Upper lobe of left lung (tissue), 6 donors: ENCODE data around the gene TBX20. TPM values are rescaled to one million over a fixed set of nuclear protein-coding genes. Genes with fewer than 3 reads are reported as not detected.

Source experiments
- ATAC-seq, 2 donors: fragments of 200-7000 bp; cut with Tn5 transposase; one replicate each; pipeline ENCODE4 v1.9.1; 2022; ENCODE audit warnings: mild to moderate bottlenecking in 2 of 2, moderate library complexity in 2 of 2; ENCODE audit not compliant: low FRiP score in 2 of 2
- DNase-seq, 2 donors: peaks; one replicate each; pipeline ENCODE4 v3.0.0-alpha.2; 2019 to 2020
- H3K27ac ChIP-seq, 4 donors: fragments of 200-600 bp; sonication (generic); one replicate each; pipeline ENCODE4 v1.5.1; 2016 to 2019
- H3K27me3 ChIP-seq, 4 donors: fragments of 200-600 bp; sonication (generic); one replicate each; pipeline ENCODE4 v1.5.1; 2017 to 2019
- H3K36me3 ChIP-seq, 4 donors: fragments of 200-600 bp; sonication (generic); one replicate each; pipeline ENCODE4 v1.5.1; 2016 to 2019
- H3K4me1 ChIP-seq, 4 donors: fragments of 200-600 bp; sonication (generic); one replicate each; pipeline ENCODE4 v1.5.1; 2018 to 2019
- H3K4me3 ChIP-seq, 4 donors: fragments of 200-600 bp; sonication (generic); one replicate each; pipeline ENCODE4 v1.5.1; 2017 to 2019; ENCODE audit warnings: mild to moderate bottlenecking in 2 of 4, moderate library complexity in 1 of 4
- H3K9me3 ChIP-seq, 4 donors: fragments of 200-600 bp; sonication (generic); one replicate each; pipeline ENCODE4 v1.5.1; 2018 to 2019
- EP300 ChIP-seq, 4 donors: sonication (generic); formaldehyde crosslinking; IDR thresholded peaks; one replicate each; pipeline ENCODE4 v1.5.1; 2017; ENCODE audit warnings: antibody characterized with exemption in 4 of 4, control low read depth in 2 of 4
- POLR2A ChIP-seq, 4 donors: fragments of 450-650 bp; IDR thresholded peaks; one replicate each; pipeline ENCODE4 v1.5.1; 2016 to 2017; ENCODE audit warnings: antibody characterized with exemption in 4 of 4, mild to moderate bottlenecking in 2 of 4
- POLR2AphosphoS5 ChIP-seq, 2 donors: sonication (generic); formaldehyde crosslinking; IDR thresholded peaks; one replicate each; pipeline ENCODE4 v1.5.1; 2017; ENCODE audit warnings: antibody characterized with exemption in 2 of 2
- WGBS, 2 donors: methylation state at CpG; one replicate each; pipeline ENCODE4 v1.1.5; 2017 to 2018; 5-methylcytosine and 5-hydroxymethylcytosine counted together
- total RNA-seq, 6 donors: library from RNA; depleted of rRNA in 4 of 6; stranded (reverse); fragments of >200 nt in 4 of 6; gene quantifications; one replicate each; pipeline versions ENCODE4 v1.1.0 to v1.2.1, GENCODE V29; 2016 to 2021
- TF ChIP-seq, protein P1 (sequence below), 6 experiments: fragments of 450-650 bp in 4 of 6; fragments of 200-600 bp in 2 of 6; sonication (generic) in 2 of 6; IDR thresholded peaks; one replicate each; pipeline ENCODE4 v1.5.1; 2016 to 2019; ENCODE audit warnings: antibody characterized with exemption in 6 of 6
- donor health status: DM: no; HTN: no; CAD: no; lungs with moderate emphysema.
- donor health status: DM: no; HTN: yes; CAD: no; lungs with severe emphysema.

Gene TBX20, protein sequence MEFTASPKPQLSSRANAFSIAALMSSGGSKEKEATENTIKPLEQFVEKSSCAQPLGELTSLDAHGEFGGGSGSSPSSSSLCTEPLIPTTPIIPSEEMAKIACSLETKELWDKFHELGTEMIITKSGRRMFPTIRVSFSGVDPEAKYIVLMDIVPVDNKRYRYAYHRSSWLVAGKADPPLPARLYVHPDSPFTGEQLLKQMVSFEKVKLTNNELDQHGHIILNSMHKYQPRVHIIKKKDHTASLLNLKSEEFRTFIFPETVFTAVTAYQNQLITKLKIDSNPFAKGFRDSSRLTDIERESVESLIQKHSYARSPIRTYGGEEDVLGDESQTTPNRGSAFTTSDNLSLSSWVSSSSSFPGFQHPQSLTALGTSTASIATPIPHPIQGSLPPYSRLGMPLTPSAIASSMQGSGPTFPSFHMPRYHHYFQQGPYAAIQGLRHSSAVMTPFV
- total RNA-seq: 1 to 10 TPM in 1 of 6 donors, under 1 TPM in 2, not detected in 3; 0.17 to 2.2 (median 0.61) TPM

DNA sequence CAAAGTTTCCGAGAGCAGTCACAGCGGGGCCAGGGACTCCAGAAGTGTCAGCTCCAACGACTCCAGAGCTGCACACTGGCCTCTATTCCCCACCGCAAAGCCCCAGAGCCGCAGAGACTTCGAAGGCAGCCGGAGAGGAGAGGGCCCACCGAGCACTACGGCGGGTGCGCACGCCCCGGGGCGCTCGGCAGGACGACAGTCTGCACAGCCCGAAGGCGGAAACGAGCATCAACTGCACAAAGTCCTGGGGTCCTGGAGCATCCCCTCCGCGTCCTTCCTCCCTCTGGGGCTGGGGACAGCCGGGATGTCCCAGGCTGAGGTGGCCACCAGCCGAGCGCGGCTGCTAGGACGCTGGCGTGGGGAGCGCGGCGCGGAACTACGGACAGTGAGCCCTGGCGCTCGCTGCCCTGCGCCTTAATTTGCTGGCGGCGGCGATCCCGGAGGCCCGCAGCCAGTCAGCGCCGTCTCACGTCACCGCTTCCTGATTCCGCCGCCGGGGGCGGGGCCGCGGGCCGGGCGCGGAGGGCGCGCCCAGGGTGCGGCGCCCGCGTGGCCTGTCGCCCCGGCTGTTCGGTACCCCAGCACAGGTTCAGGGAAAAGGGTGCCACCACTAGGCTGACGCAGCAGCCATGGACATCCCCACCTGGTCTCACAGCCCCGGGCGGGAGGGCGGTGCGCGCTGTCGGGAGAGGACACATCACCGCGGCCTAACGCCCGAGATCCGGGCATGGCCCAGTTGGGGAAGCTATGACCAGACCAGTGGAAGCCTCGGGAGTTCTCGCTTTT is at the start of gene TBX20:
Gene TBX20, minus strand, starts transcription at position 391 of the 786 bp plus-strand sequence. CDS start 480 bp downstream, outside the sequence.
- Histone ChIP-seq H3K27ac (no peak within 1 kb of the TSS), H3K36me3 (no peaks in the 10 kb centered on the region), H3K9me3 (peaks cover 0 to 11% (median 0%) of the 10 kb centered on the region in 4 donors), H3K4me3 (peak within 1 kb of the TSS in 3 of 4 donors; percentile 32 to 48 (median 44)), H3K4me1 (peaks cover 13 to 27% (median 20%) of the 10 kb centered on the region in 4 donors), H3K27me3 (peaks cover 0 to 84% (median 35%) of the 10 kb centered on the region in 4 donors)
- 3 to 7% methylated on average over 13 to 25 of the region's 76 CpGs for WGBS, 2 donors
- TF ChIP-seq POLR2A (IDR thresholded peaks at IDR 0.05) (no peak), EP300 (IDR thresholded peaks at IDR 0.05) (no peak), POLR2AphosphoS5 (IDR thresholded peaks at IDR 0.05) (no peak)
- TF ChIP-seq, protein P1, sequence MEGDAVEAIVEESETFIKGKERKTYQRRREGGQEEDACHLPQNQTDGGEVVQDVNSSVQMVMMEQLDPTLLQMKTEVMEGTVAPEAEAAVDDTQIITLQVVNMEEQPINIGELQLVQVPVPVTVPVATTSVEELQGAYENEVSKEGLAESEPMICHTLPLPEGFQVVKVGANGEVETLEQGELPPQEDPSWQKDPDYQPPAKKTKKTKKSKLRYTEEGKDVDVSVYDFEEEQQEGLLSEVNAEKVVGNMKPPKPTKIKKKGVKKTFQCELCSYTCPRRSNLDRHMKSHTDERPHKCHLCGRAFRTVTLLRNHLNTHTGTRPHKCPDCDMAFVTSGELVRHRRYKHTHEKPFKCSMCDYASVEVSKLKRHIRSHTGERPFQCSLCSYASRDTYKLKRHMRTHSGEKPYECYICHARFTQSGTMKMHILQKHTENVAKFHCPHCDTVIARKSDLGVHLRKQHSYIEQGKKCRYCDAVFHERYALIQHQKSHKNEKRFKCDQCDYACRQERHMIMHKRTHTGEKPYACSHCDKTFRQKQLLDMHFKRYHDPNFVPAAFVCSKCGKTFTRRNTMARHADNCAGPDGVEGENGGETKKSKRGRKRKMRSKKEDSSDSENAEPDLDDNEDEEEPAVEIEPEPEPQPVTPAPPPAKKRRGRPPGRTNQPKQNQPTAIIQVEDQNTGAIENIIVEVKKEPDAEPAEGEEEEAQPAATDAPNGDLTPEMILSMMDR (IDR thresholded peaks at IDR 0.05): no peak
- ATAC-seq (peak in 1 of 2 donors; percentile 90), DNase-seq (peak; percentile 30 to 89)

DNA sequence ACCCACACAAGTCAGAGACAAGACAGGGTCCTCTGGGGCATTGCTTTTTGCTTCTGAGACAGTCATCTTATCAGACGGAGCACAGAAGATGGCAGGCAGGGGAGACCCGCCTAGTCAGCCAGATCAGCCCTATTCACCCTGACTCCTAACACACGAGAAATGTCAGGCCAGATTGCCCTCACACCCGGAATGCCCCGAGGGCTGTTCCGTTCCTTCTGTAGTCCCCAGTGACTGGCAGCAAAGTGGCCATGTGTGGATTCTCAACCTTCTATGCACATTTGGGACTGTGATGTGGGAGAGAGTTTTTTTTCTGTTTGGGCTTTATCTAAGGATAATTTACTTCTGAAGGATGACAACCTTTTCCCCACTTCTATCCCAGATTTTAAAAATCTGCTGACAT is 35.5 kb upstream of the TBX20 start:
- no peaks in the 10 kb centered on the region for H3K36me3 ChIP-seq
- TF ChIP-seq EP300 (IDR thresholded peaks at IDR 0.05) (no peak), POLR2AphosphoS5 (IDR thresholded peaks at IDR 0.05) (no peak), POLR2A (IDR thresholded peaks at IDR 0.05) (no peak)
- TF ChIP-seq, protein P1 (IDR thresholded peaks at IDR 0.05): no peak

DNA sequence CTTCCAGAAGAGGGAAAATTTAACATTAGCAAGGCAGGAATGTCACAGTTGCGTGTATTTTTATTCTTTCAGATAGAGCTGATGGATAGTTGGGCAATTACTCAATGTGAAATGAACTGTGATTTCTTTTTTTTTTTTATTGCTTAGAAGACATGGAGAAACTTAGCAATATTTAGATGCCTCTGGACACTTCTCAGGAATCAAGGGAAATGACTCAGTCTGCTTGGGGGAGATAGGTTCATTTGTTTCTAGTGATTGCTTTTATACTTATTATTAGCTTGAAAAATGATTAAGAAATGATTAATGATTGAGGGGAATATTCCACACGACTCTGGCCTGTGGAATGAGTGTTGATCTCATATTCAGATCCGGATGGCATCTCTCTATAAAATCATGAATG is 33.1 kb upstream of the TBX20 start:
- DNase-seq (no peak), ATAC-seq (no peak)

More for the DNA sequence above, 35.5 kb upstream of the TBX20 start:
- H3K4me1 ChIP-seq: no peaks in the 10 kb centered on the region
- no peak overlapping the region for H3K4me3 ChIP-seq
- H3K27me3 ChIP-seq: no peaks in the 10 kb centered on the region
- peaks cover 0 to 7% (median 3%) of the 10 kb centered on the region in 4 donors for H3K9me3 ChIP-seq
- no peak overlapping the region for H3K27ac ChIP-seq
- no peak for ATAC-seq
- DNase-seq: no peak
- WGBS, 2 donors: 85 to 94% methylated on average over 6 of the region's 6 CpGs

DNA sequence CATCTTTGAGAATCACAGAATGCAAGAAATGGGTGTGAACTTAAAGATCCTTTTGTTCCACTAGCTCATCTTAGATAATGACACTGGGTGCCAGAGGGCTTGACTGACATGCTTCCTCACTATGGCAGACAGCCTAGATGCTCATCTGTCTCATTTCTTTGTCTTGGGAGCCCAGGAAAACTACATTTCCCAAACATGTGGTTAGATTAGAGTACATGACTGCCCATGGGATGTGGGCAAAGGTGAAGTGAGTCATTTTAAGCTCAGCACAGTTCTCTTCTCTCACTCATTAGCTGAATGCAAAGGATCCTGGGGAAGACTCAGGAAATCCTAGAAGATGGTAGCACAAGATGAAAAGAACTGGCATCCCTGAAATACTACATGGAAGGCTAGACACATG is 32.5 kb upstream of the TBX20 start:
- no peaks in the 10 kb centered on the region for H3K27me3 ChIP-seq
- no peaks in the 10 kb centered on the region for H3K36me3 ChIP-seq
- DNase-seq (no peak), ATAC-seq (no peak)
- H3K9me3 ChIP-seq: no peaks in the 10 kb centered on the region
- TF ChIP-seq, protein P1 (IDR thresholded peaks at IDR 0.05): no peak
- TF ChIP-seq POLR2A (IDR thresholded peaks at IDR 0.05) (no peak), EP300 (IDR thresholded peaks at IDR 0.05) (no peak), POLR2AphosphoS5 (IDR thresholded peaks at IDR 0.05) (no peak)
- H3K4me1 ChIP-seq: no peaks in the 10 kb centered on the region
- no peak overlapping the region for H3K27ac ChIP-seq
- H3K4me3 ChIP-seq: no peak overlapping the region

More for the DNA sequence above, 33.1 kb upstream of the TBX20 start:
- 71 to 82% methylated on average over 3 of the region's 3 CpGs for WGBS, 2 donors
- TF ChIP-seq, protein P1 (IDR thresholded peaks at IDR 0.05): no peak
- no peak for TF ChIP-seq POLR2AphosphoS5 (IDR thresholded peaks at IDR 0.05)
- no peak for TF ChIP-seq EP300 (IDR thresholded peaks at IDR 0.05)
- TF ChIP-seq POLR2A (IDR thresholded peaks at IDR 0.05): no peak
- H3K36me3 ChIP-seq: no peaks in the 10 kb centered on the region
- no peaks in the 10 kb centered on the region for H3K4me1 ChIP-seq
- H3K4me3 ChIP-seq: no peak overlapping the region
- H3K27ac ChIP-seq: no peak overlapping the region
- H3K27me3 ChIP-seq: no peaks in the 10 kb centered on the region
- no peaks in the 10 kb centered on the region for H3K9me3 ChIP-seq
